ENCODE measurements around the gene IQSEC1.

IQSEC1 gene

DNA sequence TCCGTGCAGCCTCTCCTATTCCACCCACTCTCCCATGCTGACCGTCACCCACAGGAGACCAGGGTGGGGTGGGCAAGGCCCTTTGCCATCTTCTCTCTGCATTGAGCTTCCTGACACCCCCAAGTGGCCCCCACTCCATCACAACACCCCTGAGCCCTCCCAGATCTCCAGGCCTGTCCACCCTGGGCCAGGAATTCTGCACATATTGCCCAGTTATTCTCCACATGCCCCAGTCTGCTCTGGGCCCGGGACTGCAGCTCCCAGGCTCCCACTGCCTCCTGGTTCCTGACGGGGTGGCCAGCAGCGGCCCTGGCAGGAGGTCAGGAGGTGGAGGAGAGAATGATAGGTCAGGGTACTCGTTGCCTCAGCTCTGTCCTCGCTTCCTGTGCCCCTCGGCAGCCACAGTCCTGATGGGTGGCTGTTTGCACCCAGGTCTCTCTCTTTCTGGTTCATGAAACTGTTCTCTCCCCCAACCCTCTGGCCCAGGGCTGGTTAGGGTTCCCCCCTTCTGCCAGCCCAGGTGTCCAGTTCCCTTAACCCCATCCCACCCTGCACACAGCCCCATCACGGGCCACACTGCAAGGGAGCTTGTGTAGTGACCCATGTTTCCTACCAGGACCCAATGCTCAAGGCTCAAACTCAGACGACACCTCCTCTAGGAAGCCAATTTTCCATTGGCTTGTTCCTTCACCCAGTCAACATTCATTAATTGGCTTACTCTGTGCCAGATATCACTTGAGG lies 47.3 kb downstream of the IQSEC1 start:
- DNase-seq: no peak

DNA sequence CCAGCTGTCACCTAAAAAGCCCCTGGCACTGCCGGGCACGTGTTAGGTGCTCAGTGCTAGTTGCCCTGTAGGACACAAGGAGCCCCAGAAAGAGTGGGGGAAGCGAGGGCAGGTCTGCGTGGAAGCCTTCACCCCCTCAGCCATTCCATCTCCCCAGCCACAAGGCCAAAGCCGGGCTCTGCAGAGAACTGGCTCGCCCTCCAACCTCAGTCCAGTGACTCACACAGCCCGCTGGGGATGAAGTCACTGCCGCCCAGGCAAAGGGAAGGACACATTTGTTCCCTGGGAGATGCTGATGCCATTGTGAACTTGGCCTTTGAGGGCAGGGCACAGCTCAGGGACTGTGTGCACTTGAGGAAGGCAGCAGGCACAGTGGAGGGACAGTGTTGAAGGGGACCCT lies 48.1 kb downstream of the IQSEC1 start:
- DNase-seq: no peak

GRCh38 chr3:13024765-13025065 lies 48.5 kb downstream of the IQSEC1 start:
- DNase-seq: no peak

GRCh38 chr3:13023971-13024764 lies 49.1 kb downstream of the IQSEC1 start:
- DNase-seq: no peak

DNA sequence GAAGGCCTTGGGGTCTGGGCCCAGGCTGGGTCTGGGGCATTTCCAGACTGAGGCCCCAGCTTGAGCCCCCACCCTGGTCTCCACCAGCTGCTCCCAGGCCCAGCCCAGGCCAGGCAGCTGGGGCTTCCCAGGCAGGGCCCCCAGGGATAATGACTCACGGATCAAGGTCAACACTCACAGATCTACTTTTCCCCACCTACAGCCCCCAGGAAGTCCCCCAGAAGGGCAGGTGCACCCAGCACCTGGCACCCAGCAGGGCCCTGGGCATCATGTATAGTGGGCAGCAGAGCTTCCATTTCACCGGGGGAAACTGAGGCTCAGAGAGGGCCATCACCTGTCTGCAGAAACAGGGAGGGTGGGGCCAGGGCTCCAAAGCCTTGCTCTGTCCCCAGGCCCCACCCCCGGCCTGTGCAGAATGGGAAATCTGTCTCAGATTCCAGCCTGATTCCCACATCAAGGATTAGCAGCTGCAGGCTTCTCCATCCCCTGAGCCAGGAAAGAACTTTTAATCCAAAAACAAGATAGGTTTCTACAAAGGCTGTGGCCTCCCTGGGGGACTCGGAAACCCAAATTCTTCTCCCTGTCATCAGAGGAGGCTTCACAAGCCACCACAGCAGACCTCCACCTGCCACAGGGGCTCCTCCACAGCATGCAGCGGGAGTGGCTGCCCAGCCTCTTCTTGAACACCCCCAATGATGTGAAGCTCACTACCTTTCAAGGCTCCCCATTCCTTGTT lies 49.8 kb downstream of the IQSEC1 start:
- DNase-seq: no peak

- peak in 1 of 2 experiments; percentile 66 for DNase-seq
These were observed 50.6 kb downstream of the IQSEC1 start for GRCh38 chr3:13022348-13023234.

- DNase-seq: peak in 1 of 2 experiments; percentile 53
These were observed 51.8 kb downstream of the IQSEC1 start for GRCh38 chr3:13021141-13022114.

GRCh38 chr3:13020159-13020750 lies 53.0 kb downstream of the IQSEC1 start:
- DNase-seq: no peak

DNA sequence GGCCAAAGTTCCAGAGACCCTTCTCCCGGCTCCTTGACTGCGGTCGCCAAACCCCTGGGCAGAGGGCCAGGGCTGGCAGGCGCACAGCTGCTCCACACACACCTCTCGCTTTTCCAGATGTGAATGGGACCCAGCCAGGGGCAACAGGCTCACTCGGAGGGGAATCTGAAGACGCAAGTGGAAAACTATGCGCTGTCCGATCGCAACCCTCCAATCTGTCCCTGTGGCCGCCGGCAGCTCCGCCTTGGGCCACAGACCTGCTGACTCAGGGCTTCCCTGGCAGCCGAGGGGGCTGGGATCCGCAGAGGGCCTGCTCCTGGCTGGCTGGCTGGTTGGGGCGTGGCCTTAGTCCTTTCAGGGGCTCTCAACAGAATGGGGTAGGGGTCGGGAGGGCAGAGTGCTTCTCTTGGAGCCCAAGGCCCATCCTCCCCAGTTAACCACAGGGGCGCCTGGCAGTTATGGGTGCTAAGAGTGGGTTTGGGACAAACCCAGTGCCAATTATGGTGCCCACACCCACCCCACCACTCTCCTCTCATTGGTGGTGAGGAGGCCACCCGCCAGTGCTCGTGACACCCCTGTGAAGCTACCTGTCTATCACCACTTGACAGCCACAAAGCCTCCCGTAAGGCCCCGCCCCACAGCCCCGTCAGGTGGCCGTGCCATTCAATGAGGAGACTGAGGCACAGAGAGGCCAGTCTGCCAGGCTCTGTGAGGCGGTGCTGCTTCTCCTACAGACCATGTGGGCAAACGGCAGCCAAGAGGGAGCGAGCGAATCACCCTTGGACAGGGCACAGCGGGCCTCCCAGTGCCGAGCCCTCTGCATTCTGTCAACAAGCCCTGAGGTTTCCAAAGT lies 53.8 kb downstream of the IQSEC1 start:
- DNase-seq: peak in 1 of 2 experiments; percentile 19

- DNase-seq: no peak
These were observed 54.5 kb downstream of the IQSEC1 start for GRCh38 chr3:13018561-13019242.

- DNase-seq: peak in 1 of 2 experiments; percentile 13
These were observed 55.2 kb downstream of the IQSEC1 start for GRCh38 chr3:13018043-13018451.

DNA sequence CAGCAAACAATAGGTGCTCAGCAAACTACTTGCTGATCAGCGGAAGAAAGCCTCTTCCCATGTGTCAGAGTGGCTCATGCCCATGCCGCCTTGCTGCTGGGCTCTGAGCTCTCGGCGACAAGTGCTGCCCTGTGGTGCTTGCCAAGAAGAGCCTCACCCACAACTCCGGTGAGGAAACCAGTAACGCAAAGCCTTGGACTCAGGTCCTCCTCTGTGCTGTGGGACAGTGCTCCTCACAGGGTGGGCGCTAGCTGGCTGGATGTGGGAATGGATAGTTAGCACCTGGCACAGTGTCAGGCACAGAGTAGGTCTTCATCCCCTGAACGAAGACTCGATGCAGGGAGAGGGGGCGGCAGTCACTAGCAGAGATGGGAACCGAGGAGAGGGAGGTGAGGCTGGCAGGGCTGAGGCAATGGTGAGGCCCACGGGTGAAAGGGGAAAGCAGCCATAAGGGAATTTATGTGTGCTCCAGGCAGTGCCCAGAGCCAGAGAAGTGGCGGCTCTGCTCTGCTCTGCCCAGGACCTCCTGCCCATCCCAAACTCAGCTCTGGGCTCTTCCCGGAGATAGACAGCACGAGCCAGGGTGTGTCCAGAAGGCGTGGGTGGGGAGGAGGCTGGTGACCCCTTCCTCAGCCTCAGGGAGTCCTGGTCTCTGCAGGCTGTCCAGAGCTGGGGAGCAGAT lies 55.7 kb downstream of the IQSEC1 start:
- no peak for DNase-seq

DNA sequence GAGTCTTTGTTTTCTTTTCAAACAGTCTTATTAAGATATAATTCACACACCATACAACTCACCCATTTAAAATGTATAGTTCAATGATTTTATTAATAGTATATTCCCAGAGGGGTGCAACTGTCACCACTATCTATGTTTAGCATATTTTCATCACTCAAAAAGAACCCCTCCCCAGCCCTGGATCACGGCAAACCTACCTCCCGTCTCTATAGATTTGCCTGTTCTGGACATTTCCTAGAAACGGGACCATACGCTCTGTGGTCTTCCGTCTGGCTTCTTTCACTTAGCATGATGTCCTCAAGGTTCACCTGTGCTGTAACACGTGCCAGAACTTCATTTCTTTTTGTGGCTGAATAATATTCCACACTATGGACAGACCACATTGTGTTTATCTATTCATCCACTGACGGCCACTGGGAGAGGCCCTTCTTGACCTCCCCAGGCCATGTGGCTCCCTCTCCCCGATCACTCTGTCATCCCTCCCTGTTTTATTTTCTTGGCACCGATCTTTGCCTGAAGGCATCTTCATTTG lies 56.4 kb downstream of the IQSEC1 start:
- DNase-seq: no peak

- no peak for DNase-seq
These were observed 57.0 kb downstream of the IQSEC1 start for GRCh38 chr3:13016083-13016720.

GRCh38 chr3:13015286-13016082 lies 57.7 kb downstream of the IQSEC1 start:
- DNase-seq: no peak

GRCh38 chr3:13014755-13015285 lies 58.4 kb downstream of the IQSEC1 start:
- no peak for DNase-seq

All from NCI-H446 (cell line).